ENCODE data around the gene CAPN11. TPM values are rescaled to one million over a fixed set of nuclear protein-coding genes. Genes with fewer than 3 reads are reported as not detected.
"Not testable (repeated sequence)": the region's sequence is repeated elsewhere in the genome, so short reads cannot be mapped to it uniquely, and the experiment has no call there.

CAPN11 gene
- total RNA-seq, 4 donors from 2014 or later, result 0.19 to 0.45 (median 0.27) TPM; not detected in 1

GRCh38 chr6:44230034-44230675 is 71.5 kb downstream of the CAPN11 start:
- H3K4me1 ChIP-seq, result peaks cover 9 to 100% (median 81%) of the 10 kb centered on the region in 3 donors
- H3K27me3 ChIP-seq, result no peaks in the 10 kb centered on the region
- TF ChIP-seq POLR2A (IDR thresholded peaks at IDR 0.05) (no peak), POLR2AphosphoS5 (IDR thresholded peaks at IDR 0.05) (no peak), EP300 (IDR thresholded peaks at IDR 0.05) (no peak), CTCF (IDR thresholded peaks at IDR 0.05) (no peak)
- H3K27ac ChIP-seq, result peak overlapping the region; percentile 47 to 99 (median 98)
- H3K4me3 ChIP-seq, result no peak overlapping the region
- no peaks in the 10 kb centered on the region for H3K9me3 ChIP-seq
- H3K36me3 ChIP-seq, result peaks cover 0 to 44% of the 10 kb centered on the region in 2 donors
- WGBS, 2 donors (ENCODE audit: low coverage in 1 of 2), result 71% methylated on average over 1 of the region's 10 CpGs; no CpG with 5 or more reads in 1 of the 2 donors
- ATAC-seq, result no peak

- H3K27me3 ChIP-seq, H3K4me3 ChIP-seq, ATAC-seq, H3K9me3 ChIP-seq: not testable (repeated sequence)
- WGBS, 2 donors (ENCODE audit: low coverage in 1 of 2), result 31 to 48% methylated on average over 3 to 7 of the region's 9 CpGs
- Histone ChIP-seq H3K4me1 (peaks cover 13 to 100% (median 76%) of the 10 kb centered on the region in 3 donors), H3K36me3 (peaks cover 0 to 44% of the 10 kb centered on the region in 2 donors), H3K27ac (peak overlapping the region; percentile 73 to 99 (median 98))
Observed at GRCh38 chr6:44231426-44231825, 72.8 kb downstream of the CAPN11 start.

GRCh38 chr6:44232676-44233566 is 74.3 kb downstream of the CAPN11 start:
- no peaks in the 10 kb centered on the region for H3K9me3 ChIP-seq
- no peak for ATAC-seq
- H3K27ac ChIP-seq, result peak overlapping the region; percentile 73 to 99 (median 98)
- no peak for TF ChIP-seq CTCF (IDR thresholded peaks at IDR 0.05)
- TF ChIP-seq POLR2A (IDR thresholded peaks at IDR 0.05), result no peak
- TF ChIP-seq EP300 (IDR thresholded peaks at IDR 0.05), result no peak
- no peak for TF ChIP-seq POLR2AphosphoS5 (IDR thresholded peaks at IDR 0.05)
- no peaks in the 10 kb centered on the region for H3K27me3 ChIP-seq
- H3K4me1 ChIP-seq, result peaks cover 15 to 99% (median 70%) of the 10 kb centered on the region in 3 donors
- WGBS, 2 donors (ENCODE audit: low coverage in 1 of 2), result 20 to 83% methylated on average over 1 of the region's 16 CpGs
- peaks cover 0 to 44% of the 10 kb centered on the region in 2 donors for H3K36me3 ChIP-seq
- no peak overlapping the region for H3K4me3 ChIP-seq

GRCh38 chr6:44233567-44234100 is 75.0 kb downstream of the CAPN11 start:
- peaks cover 15 to 99% (median 67%) of the 10 kb centered on the region in 3 donors for H3K4me1 ChIP-seq

More at GRCh38 chr6:44233567-44234100, 75.0 kb downstream of the CAPN11 start:
- WGBS, 2 donors (ENCODE audit: low coverage in 1 of 2), result 15 to 28% methylated on average over 5 to 11 of the region's 14 CpGs
- Histone ChIP-seq H3K27ac (peak overlapping the region; percentile 73 to 99 (median 98)), H3K27me3 (no peaks in the 10 kb centered on the region), H3K36me3 (peaks cover 0 to 44% of the 10 kb centered on the region in 2 donors), H3K4me3 (no peak overlapping the region), H3K9me3 (no peaks in the 10 kb centered on the region)
- ATAC-seq, result no peak
- TF ChIP-seq POLR2A (IDR thresholded peaks at IDR 0.05), result no peak
- no peak for TF ChIP-seq POLR2AphosphoS5 (IDR thresholded peaks at IDR 0.05)
- TF ChIP-seq CTCF (IDR thresholded peaks at IDR 0.05), result no peak
- TF ChIP-seq EP300 (IDR thresholded peaks at IDR 0.05), result no peak

Small RNAs within 50 kb of the gene (small RNA-seq; reads per million reads assigned to genes)
- 0 reads per million in 4 donors for gene RN7SL811P

Other genes with a start within 250 kb of the CAPN11 start
- 10 to 100 TPM; 31.6 to 40.5 (median 35.8) TPM for gene MRPL14, start 31.4 kb upstream of the CAPN11 start, total RNA-seq
- gene TMEM63B, start 31.3 kb upstream of the CAPN11 start, total RNA-seq, result 10 to 100 TPM; 11.3 to 32.0 (median 23.9) TPM
- gene MYMX, start 58.1 kb downstream of the CAPN11 start, total RNA-seq, result 1 to 10 TPM in 1 of 4 donors, not detected in 3; 1.4 TPM
- gene SLC29A1, start 64.8 kb downstream of the CAPN11 start, total RNA-seq, result 100 to 1,000 TPM; 101 to 281 (median 134) TPM
- 100 to 1,000 TPM; 553 to 749 (median 626) TPM for gene HSP90AB1, start 88.3 kb downstream of the CAPN11 start, total RNA-seq
- gene SLC35B2, start 98.7 kb downstream of the CAPN11 start, total RNA-seq, result 10 to 100 TPM; 21.3 to 34.0 (median 25.6) TPM
- 10 to 100 TPM in 1 of 4 donors, 1 to 10 TPM in 3; 4.2 to 13.4 (median 5.7) TPM for gene NFKBIE, start 106.7 kb downstream of the CAPN11 start, total RNA-seq
- under 1 TPM in 2 of 4 donors, not detected in 2; 0.27 to 0.69 TPM for gene TMEM151B, start 111.6 kb downstream of the CAPN11 start, total RNA-seq
- 1 to 10 TPM; 6.1 to 9.4 (median 6.9) TPM for gene AARS2, start 154.5 kb downstream of the CAPN11 start, total RNA-seq
- gene SPATS1, start 183.8 kb downstream of the CAPN11 start, total RNA-seq, result not detected
- 10 to 100 TPM; 23.3 to 32.1 (median 28.5) TPM for gene CDC5L, start 228.9 kb downstream of the CAPN11 start, total RNA-seq